DMS114 treated with DMSO at 0.1 percent for 48 hours (cell line): Measurements from ENCODE around the gene SHROOM3.

Source experiments
- DNase-seq: peaks from one replicate; lab custom pipeline; 2025; ENCODE audit not compliant: unreplicated experiment; lab: John Stamatoyannopoulos, UW

Gene SHROOM3

GRCh38 chr4:76799140-76799539, 364.1 kb downstream of the SHROOM3 start:
- no peak for DNase-seq

GRCh38 chr4:76799718-76800117, 364.7 kb downstream of the SHROOM3 start:
- DNase-seq = no peak

- no peak for DNase-seq
Measured at GRCh38 chr4:76800902-76801301, 365.9 kb downstream of the SHROOM3 start.

GRCh38 chr4:76801621-76802235, 366.7 kb downstream of the SHROOM3 start:
- no peak for DNase-seq

- no peak for DNase-seq
Measured at GRCh38 chr4:76802236-76803021, 367.4 kb downstream of the SHROOM3 start.

GRCh38 chr4:76803522-76803921, 368.5 kb downstream of the SHROOM3 start:
- no peak for DNase-seq

- DNase-seq = no peak
Measured at GRCh38 chr4:76804096-76804495, 369.1 kb downstream of the SHROOM3 start.

- DNase-seq = no peak
Measured at GRCh38 chr4:76806346-76806745, 371.3 kb downstream of the SHROOM3 start.

GRCh38 chr4:76806757-76807156, 371.7 kb downstream of the SHROOM3 start:
- no peak for DNase-seq

- DNase-seq = no peak
Measured at GRCh38 chr4:76809594-76810305, 374.7 kb downstream of the SHROOM3 start.

GRCh38 chr4:76811604-76812412, 376.8 kb downstream of the SHROOM3 start:
- DNase-seq = no peak

GRCh38 chr4:76813070-76813469, 378.0 kb downstream of the SHROOM3 start:
- no peak for DNase-seq

- no peak for DNase-seq
Measured at GRCh38 chr4:76821641-76822040, 386.6 kb downstream of the SHROOM3 start.

GRCh38 chr4:76822303-76822702, 387.3 kb downstream of the SHROOM3 start:
- DNase-seq = no peak

GRCh38 chr4:76823495-76823894, 388.5 kb downstream of the SHROOM3 start:
- DNase-seq = no peak

- no peak for DNase-seq
Measured at GRCh38 chr4:76830612-76830963, 395.6 kb downstream of the SHROOM3 start.

- DNase-seq = no peak
Measured at GRCh38 chr4:76830964-76831703, 396.1 kb downstream of the SHROOM3 start.

- no peak for DNase-seq
Measured at GRCh38 chr4:76831711-76832373, 396.8 kb downstream of the SHROOM3 start.
